ENCODE measurements around the gene AKR1D1. TPM values are rescaled to one million over a fixed set of nuclear protein-coding genes. Genes with fewer than 3 reads are reported as not detected.

AKR1D1 gene
- total RNA-seq, 1 donor from 2014 or later = not detected

DNA sequence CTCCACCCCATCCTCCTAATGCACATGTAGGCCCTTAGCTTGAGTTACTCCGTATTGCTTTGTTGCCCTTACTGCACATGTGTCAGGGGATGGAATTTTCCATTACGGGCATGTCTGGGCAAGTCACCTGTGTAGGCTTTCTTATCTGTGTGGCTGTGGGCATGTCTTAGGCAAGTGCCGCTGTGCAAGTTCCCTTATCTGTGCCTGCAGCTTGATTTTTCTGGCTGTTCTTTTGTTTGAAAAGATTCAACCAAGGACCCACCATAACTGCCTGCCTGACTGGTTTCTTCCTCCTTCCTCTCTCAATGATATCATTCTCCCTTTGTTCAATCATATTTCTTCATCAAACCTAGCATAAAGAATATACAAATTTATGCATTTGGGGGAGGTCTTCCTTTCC lies 88.5 kb downstream of the AKR1D1 start:
- Mint-ChIP-seq H3K27me3 (ENCODE audit: unreplicated experiment) (peaks cover 4% of the 10 kb centered on the region), H3K9me3 (ENCODE audit: unreplicated experiment) (peaks cover 17% of the 10 kb centered on the region), H3K36me3 (ENCODE audit: low read depth, unreplicated experiment) (peaks cover 18% of the 10 kb centered on the region), H3K4me1 (ENCODE audit: unreplicated experiment) (peaks cover 24% of the 10 kb centered on the region), H3K27ac (ENCODE audit: unreplicated experiment) (no peak overlapping the region), H3K4me3 (ENCODE audit: unreplicated experiment) (peak overlapping the region; percentile 24)
- TF ChIP-seq, protein P1, sequence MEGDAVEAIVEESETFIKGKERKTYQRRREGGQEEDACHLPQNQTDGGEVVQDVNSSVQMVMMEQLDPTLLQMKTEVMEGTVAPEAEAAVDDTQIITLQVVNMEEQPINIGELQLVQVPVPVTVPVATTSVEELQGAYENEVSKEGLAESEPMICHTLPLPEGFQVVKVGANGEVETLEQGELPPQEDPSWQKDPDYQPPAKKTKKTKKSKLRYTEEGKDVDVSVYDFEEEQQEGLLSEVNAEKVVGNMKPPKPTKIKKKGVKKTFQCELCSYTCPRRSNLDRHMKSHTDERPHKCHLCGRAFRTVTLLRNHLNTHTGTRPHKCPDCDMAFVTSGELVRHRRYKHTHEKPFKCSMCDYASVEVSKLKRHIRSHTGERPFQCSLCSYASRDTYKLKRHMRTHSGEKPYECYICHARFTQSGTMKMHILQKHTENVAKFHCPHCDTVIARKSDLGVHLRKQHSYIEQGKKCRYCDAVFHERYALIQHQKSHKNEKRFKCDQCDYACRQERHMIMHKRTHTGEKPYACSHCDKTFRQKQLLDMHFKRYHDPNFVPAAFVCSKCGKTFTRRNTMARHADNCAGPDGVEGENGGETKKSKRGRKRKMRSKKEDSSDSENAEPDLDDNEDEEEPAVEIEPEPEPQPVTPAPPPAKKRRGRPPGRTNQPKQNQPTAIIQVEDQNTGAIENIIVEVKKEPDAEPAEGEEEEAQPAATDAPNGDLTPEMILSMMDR (IDR thresholded peaks at IDR 0.05; ENCODE audit: unreplicated experiment) = no peak
- DNase-seq (ENCODE audit: low spot score) = no peak

DNA sequence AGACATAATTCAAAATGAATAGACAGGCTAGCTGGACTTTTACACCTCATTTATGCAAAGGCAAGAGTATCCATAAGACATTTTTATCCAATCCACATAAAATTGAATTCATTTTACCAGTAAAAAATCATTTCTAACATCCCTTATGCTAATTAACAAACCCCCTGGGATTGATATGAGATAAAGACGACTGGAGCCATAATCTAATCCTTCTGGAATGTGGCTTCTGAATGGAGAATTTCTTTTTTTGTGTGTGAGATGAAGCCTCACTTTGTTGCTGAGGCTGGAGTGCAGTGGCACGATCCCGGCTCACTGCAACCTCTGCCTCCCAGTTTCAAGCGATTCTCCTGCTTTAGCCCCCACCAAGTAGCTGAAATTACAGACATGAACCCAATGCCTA lies 90.4 kb downstream of the AKR1D1 start:
- no peak for DNase-seq (ENCODE audit: low spot score)
- peaks cover 37% of the 10 kb centered on the region for H3K4me1 Mint-ChIP-seq (ENCODE audit: unreplicated experiment)
- no peak overlapping the region for H3K4me3 Mint-ChIP-seq (ENCODE audit: unreplicated experiment)
- peak overlapping the region; percentile 98 for H3K27ac Mint-ChIP-seq (ENCODE audit: unreplicated experiment)
- TF ChIP-seq, protein P1 (IDR thresholded peaks at IDR 0.05; ENCODE audit: unreplicated experiment) = no peak
- peaks cover 21% of the 10 kb centered on the region for H3K36me3 Mint-ChIP-seq (ENCODE audit: low read depth, unreplicated experiment)
- H3K9me3 Mint-ChIP-seq (ENCODE audit: unreplicated experiment) = peaks cover 17% of the 10 kb centered on the region
- peaks cover 4% of the 10 kb centered on the region for H3K27me3 Mint-ChIP-seq (ENCODE audit: unreplicated experiment)

- peak overlapping the region; percentile 98 for H3K27ac Mint-ChIP-seq (ENCODE audit: unreplicated experiment)
- H3K27me3 Mint-ChIP-seq (ENCODE audit: unreplicated experiment) = peaks cover 4% of the 10 kb centered on the region
- peaks cover 17% of the 10 kb centered on the region for H3K9me3 Mint-ChIP-seq (ENCODE audit: unreplicated experiment)
- no peak overlapping the region for H3K4me3 Mint-ChIP-seq (ENCODE audit: unreplicated experiment)
- TF ChIP-seq, protein P1 (IDR thresholded peaks at IDR 0.05; ENCODE audit: unreplicated experiment) = no peak
- H3K4me1 Mint-ChIP-seq (ENCODE audit: unreplicated experiment) = peaks cover 37% of the 10 kb centered on the region
- peak; percentile 26 for DNase-seq (ENCODE audit: low spot score)
- H3K36me3 Mint-ChIP-seq (ENCODE audit: low read depth, unreplicated experiment) = peaks cover 21% of the 10 kb centered on the region
Observed at GRCh38 chr7:138167222-138167621, 91.0 kb downstream of the AKR1D1 start.

DNA sequence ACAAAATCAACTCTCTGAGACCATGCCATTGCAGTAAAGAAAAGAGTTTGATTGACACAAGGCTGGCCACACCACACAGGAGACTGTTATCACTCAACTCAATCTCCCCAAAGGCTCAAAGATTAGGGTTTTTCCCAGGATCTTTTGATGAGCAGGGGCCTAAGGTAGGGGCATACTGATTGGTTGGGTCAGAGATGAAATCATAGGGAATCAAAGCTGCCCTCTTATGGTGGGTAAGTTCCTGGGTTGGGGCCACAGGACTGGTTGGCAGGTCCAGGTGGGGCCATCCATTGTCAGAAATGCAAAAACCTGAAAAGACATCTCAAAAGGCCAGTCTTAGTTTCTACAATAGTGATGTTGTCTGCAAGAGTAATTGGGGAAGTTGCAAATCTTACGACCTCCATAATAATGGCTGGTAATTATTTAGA lies 91.6 kb downstream of the AKR1D1 start:
- Mint-ChIP-seq H3K36me3 (ENCODE audit: low read depth, unreplicated experiment) (peaks cover 22% of the 10 kb centered on the region), H3K4me3 (ENCODE audit: unreplicated experiment) (no peak overlapping the region), H3K27me3 (ENCODE audit: unreplicated experiment) (peaks cover 4% of the 10 kb centered on the region), H3K4me1 (ENCODE audit: unreplicated experiment) (peaks cover 37% of the 10 kb centered on the region), H3K27ac (ENCODE audit: unreplicated experiment) (peak overlapping the region; percentile 98), H3K9me3 (ENCODE audit: unreplicated experiment) (peaks cover 17% of the 10 kb centered on the region)
- no peak for DNase-seq (ENCODE audit: low spot score)
- TF ChIP-seq, protein P1 (IDR thresholded peaks at IDR 0.05; ENCODE audit: unreplicated experiment) = no peak

Other genes starting within 250 kb of the AKR1D1 start
- gene DGKI, start 229.5 kb upstream of the AKR1D1 start, total RNA-seq (ENCODE audit: unreplicated experiment) = 0.69 TPM
- 50.6 TPM for gene CREB3L2, start 74.4 kb upstream of the AKR1D1 start, total RNA-seq (ENCODE audit: unreplicated experiment)